Measurements from ENCODE around the gene TPP1.

Gene TPP1

GRCh38 chr11:6663794-6664469 is 44.7 kb upstream of the TPP1 start:
- TF ChIP-seq, protein P1, sequence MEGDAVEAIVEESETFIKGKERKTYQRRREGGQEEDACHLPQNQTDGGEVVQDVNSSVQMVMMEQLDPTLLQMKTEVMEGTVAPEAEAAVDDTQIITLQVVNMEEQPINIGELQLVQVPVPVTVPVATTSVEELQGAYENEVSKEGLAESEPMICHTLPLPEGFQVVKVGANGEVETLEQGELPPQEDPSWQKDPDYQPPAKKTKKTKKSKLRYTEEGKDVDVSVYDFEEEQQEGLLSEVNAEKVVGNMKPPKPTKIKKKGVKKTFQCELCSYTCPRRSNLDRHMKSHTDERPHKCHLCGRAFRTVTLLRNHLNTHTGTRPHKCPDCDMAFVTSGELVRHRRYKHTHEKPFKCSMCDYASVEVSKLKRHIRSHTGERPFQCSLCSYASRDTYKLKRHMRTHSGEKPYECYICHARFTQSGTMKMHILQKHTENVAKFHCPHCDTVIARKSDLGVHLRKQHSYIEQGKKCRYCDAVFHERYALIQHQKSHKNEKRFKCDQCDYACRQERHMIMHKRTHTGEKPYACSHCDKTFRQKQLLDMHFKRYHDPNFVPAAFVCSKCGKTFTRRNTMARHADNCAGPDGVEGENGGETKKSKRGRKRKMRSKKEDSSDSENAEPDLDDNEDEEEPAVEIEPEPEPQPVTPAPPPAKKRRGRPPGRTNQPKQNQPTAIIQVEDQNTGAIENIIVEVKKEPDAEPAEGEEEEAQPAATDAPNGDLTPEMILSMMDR (IDR thresholded peaks at IDR 0.05): no peak
- no peaks in the 10 kb centered on the region for H3K36me3 ChIP-seq (ENCODE audit: control insufficient read depth, insufficient read depth, low read length)
- no peak overlapping the region for H3K27ac ChIP-seq

DNA sequence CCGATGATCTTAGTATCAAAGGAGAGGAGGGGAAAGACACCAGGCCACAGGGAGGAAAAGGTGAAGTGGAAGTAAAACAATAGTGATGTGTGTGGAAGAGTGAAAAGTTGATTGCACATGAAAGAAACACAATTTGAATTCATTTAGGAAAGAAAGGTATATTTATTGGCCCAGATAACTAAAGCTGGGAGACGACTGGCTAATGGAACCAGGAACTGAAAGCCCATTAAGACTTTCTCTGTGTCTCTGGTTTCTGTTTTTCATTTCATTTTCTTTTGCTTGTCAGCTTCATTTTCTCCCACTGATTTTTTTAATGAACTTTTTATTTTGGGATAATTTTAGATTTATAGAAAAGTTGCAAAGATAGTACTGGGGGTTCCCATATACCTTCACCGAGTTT is 41.5 kb upstream of the TPP1 start:
- Histone ChIP-seq H3K27ac (no peak overlapping the region), H3K9ac (no peak overlapping the region), H3K27me3 (ENCODE audit: control insufficient read depth, insufficient read depth, low read length) (no peaks in the 10 kb centered on the region), H3K36me3 (ENCODE audit: control insufficient read depth, insufficient read depth, low read length) (no peaks in the 10 kb centered on the region), H3K4me2 (ENCODE audit: low read length) (no peak overlapping the region), H3K4me1 (no peaks in the 10 kb centered on the region), H3K9me3 (ENCODE audit: control insufficient read depth, low read length) (no peaks in the 10 kb centered on the region), H3K4me3 (ENCODE audit: low read depth, low read length) (no peak overlapping the region), H2AFZ (no peak overlapping the region), H3K79me2 (no peaks in the 10 kb centered on the region)
- TF ChIP-seq, protein P1 (IDR thresholded peaks at IDR 0.05): no peak

More at GRCh38 chr11:6663794-6664469, 44.7 kb upstream of the TPP1 start:
- no peak overlapping the region for H2AFZ ChIP-seq
- no peak overlapping the region for H3K9ac ChIP-seq
- H3K79me2 ChIP-seq: no peaks in the 10 kb centered on the region
- H3K4me3 ChIP-seq (ENCODE audit: low read depth, low read length): no peak overlapping the region
- no peak overlapping the region for H3K4me2 ChIP-seq (ENCODE audit: low read length)
- no peaks in the 10 kb centered on the region for H3K27me3 ChIP-seq (ENCODE audit: control insufficient read depth, insufficient read depth, low read length)
- H3K9me3 ChIP-seq (ENCODE audit: control insufficient read depth, low read length): no peaks in the 10 kb centered on the region
- H3K4me1 ChIP-seq: no peaks in the 10 kb centered on the region

GRCh38 chr11:6658647-6659046 is 39.4 kb upstream of the TPP1 start:
- Histone ChIP-seq H2AFZ (no peak overlapping the region), H3K79me2 (no peaks in the 10 kb centered on the region), H3K4me1 (no peaks in the 10 kb centered on the region), H3K9ac (no peak overlapping the region), H3K27me3 (ENCODE audit: control insufficient read depth, insufficient read depth, low read length) (no peaks in the 10 kb centered on the region), H3K9me3 (ENCODE audit: control insufficient read depth, low read length) (no peaks in the 10 kb centered on the region), H3K4me2 (ENCODE audit: low read length) (no peak overlapping the region), H3K36me3 (ENCODE audit: control insufficient read depth, insufficient read depth, low read length) (no peaks in the 10 kb centered on the region), H3K27ac (no peak overlapping the region), H3K4me3 (ENCODE audit: low read depth, low read length) (no peak overlapping the region)
- TF ChIP-seq, protein P1 (IDR thresholded peaks at IDR 0.05): no peak

DNA sequence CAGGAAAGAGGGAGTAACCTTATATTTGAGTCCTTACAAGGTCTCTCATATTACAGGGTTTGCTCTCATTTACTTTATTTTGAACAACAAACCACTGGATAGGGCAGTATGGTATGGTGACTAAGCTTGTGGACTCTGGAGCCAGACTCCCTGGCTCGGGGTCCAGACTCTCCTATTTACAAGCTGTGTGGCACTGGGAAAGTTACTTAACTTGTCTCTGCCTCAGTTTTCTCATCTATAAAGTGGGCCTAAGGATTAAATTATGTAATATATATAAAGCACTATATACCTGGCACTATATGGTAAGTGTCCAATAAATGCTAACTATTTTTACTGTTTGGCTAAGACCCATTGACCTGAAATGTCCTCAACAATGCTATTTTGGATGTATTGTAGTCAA is 38.1 kb upstream of the TPP1 start:
- H3K36me3 ChIP-seq (ENCODE audit: control insufficient read depth, insufficient read depth, low read length): no peaks in the 10 kb centered on the region
- TF ChIP-seq, protein P1 (IDR thresholded peaks at IDR 0.05): no peak

GRCh38 chr11:6656936-6657335 is 37.7 kb upstream of the TPP1 start:
- Histone ChIP-seq H2AFZ (no peak overlapping the region), H3K9me3 (ENCODE audit: control insufficient read depth, low read length) (no peaks in the 10 kb centered on the region), H3K4me1 (no peaks in the 10 kb centered on the region), H3K4me3 (ENCODE audit: low read depth, low read length) (no peak overlapping the region), H3K79me2 (no peaks in the 10 kb centered on the region), H3K36me3 (ENCODE audit: control insufficient read depth, insufficient read depth, low read length) (no peaks in the 10 kb centered on the region), H3K27ac (no peak overlapping the region), H3K9ac (no peak overlapping the region), H3K4me2 (ENCODE audit: low read length) (no peak overlapping the region), H3K27me3 (ENCODE audit: control insufficient read depth, insufficient read depth, low read length) (no peaks in the 10 kb centered on the region)
- TF ChIP-seq, protein P1 (IDR thresholded peaks at IDR 0.05): no peak

More for the DNA sequence above, 38.1 kb upstream of the TPP1 start:
- H3K79me2 ChIP-seq: no peaks in the 10 kb centered on the region
- H3K9ac ChIP-seq: no peak overlapping the region
- no peaks in the 10 kb centered on the region for H3K4me1 ChIP-seq
- no peak overlapping the region for H3K27ac ChIP-seq
- no peak overlapping the region for H2AFZ ChIP-seq
- H3K27me3 ChIP-seq (ENCODE audit: control insufficient read depth, insufficient read depth, low read length): no peaks in the 10 kb centered on the region
- no peak overlapping the region for H3K4me3 ChIP-seq (ENCODE audit: low read depth, low read length)
- no peak overlapping the region for H3K4me2 ChIP-seq (ENCODE audit: low read length)
- no peaks in the 10 kb centered on the region for H3K9me3 ChIP-seq (ENCODE audit: control insufficient read depth, low read length)
